CD1c-positive myeloid dendritic cell (primary cell): ENCODE measurements around the gene LAPTM4A.
A peak's percentile ranks its signal among the peaks of the same experiment; 100 is the strongest.
"Not testable (repeated sequence)": the region's sequence is repeated elsewhere in the genome, so short reads cannot be mapped to it uniquely, and the experiment has no call there.

Source experiments
- DNase-seq: peaks from one replicate; pipeline ENCODE4 v3.0.0-alpha.2; 2016; ENCODE audit errors: extremely low spot score

The LAPTM4A gene

GRCh38 chr2:20051532-20052228, at the start of gene LAPTM4A:
Gene LAPTM4A (minus strand): TSS chr2:20051628. CDS start chr2:20051520, 108 bp downstream.
- DNase-seq = peak; percentile 100

GRCh38 chr2:20100711-20101110, 49.3 kb upstream of the LAPTM4A start:
- no peak for DNase-seq

- no peak for DNase-seq
Measured at GRCh38 chr2:20099780-20100179, 48.4 kb upstream of the LAPTM4A start.

- DNase-seq = peak; percentile 85
Measured at GRCh38 chr2:20097889-20098714, 46.7 kb upstream of the LAPTM4A start.

- DNase-seq = no peak
Measured at GRCh38 chr2:20095469-20095868, 44.0 kb upstream of the LAPTM4A start.

GRCh38 chr2:20094955-20095354, 43.5 kb upstream of the LAPTM4A start:
- DNase-seq = no peak

- DNase-seq = no peak
Measured at GRCh38 chr2:20094142-20094755, 42.8 kb upstream of the LAPTM4A start.

GRCh38 chr2:20093263-20094141, 42.1 kb upstream of the LAPTM4A start:
- no peak for DNase-seq

GRCh38 chr2:20092901-20093235, 41.4 kb upstream of the LAPTM4A start:
- DNase-seq = no peak

GRCh38 chr2:20092226-20092900, 40.9 kb upstream of the LAPTM4A start:
- no peak for DNase-seq

- DNase-seq = no peak
Measured at GRCh38 chr2:20091305-20091991, 40.0 kb upstream of the LAPTM4A start.

- no peak for DNase-seq
Measured at GRCh38 chr2:20089715-20090464, 38.5 kb upstream of the LAPTM4A start.

GRCh38 chr2:20085909-20086308, 34.5 kb upstream of the LAPTM4A start:
- not testable (repeated sequence) for DNase-seq

GRCh38 chr2:20082812-20083211, 31.4 kb upstream of the LAPTM4A start:
- not testable (repeated sequence) for DNase-seq

- no peak for DNase-seq
Measured at GRCh38 chr2:20081841-20082240, 30.4 kb upstream of the LAPTM4A start.

- no peak for DNase-seq
Measured at GRCh38 chr2:20080839-20081415, 29.5 kb upstream of the LAPTM4A start.

GRCh38 chr2:20080428-20080827, 29.0 kb upstream of the LAPTM4A start:
- no peak for DNase-seq

GRCh38 chr2:20079546-20080115, 28.2 kb upstream of the LAPTM4A start:
- no peak for DNase-seq

GRCh38 chr2:20077411-20077940, 26.0 kb upstream of the LAPTM4A start:
- DNase-seq = no peak
